ENCODE data around the gene SMCO4.
"Not testable (repeated sequence)": the region's sequence is repeated elsewhere in the genome, so short reads cannot be mapped to it uniquely, and the experiment has no call there.

SMCO4 gene

DNA sequence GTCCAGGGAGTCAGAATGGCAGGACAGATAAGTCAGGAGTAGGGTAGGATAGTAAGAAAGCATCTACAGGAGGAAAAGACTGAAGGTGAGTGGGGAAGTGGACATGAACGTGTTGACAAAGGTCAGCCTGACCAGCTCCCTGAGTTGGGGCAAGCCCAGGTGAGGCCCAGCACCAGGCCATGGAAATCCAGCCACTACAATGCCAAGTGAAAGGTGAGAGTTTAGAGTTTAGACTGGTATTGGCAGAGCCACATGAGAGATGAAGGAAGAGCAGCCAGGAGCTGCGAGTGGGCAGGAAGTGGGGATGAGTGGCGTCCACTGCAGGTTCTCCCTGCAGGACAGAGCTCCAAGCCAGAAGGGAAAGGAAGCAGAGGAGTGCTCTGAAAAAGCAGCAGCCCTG is 16.5 kb upstream of the SMCO4 start:
- DNase-seq = no peak

DNA sequence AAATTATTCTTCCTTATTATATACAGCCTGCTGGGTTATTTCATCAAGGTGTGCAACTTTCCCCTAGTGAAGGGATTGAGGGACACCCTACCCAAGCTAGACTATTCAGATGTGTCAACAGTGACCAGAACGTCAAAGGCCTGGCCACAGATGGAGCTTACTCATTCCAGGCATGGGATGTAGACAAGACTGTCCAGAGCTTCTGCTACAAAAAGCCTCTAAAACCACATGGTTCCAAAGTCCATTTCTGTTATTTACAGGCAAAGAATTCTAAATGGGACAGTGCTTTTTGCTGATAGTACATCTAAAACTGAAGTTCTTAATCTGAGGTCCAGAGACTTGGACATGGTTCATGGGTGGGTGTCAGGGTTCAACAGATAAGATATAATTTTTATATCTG is 9.7 kb upstream of the SMCO4 start:
- no peak for DNase-seq

DNA sequence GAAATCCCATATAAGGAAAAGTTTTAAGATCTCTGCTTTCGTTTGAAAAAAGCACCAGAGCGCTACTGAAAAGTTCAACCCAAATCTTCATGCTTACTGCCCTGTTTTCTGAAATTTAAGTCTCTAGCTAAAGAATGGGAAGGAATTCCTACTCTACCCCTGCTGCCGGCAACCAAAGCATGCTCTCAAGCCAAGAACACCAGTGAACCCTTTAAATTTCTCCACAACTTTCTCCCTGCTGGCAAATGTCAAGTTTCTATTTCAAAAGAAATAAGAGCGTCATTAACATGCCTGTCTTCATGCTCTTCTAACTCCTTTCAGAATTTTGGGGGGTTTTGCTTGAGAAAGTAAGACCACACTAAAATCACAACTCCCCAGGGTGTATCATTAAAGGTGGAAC is 6.8 kb upstream of the SMCO4 start:
- no peak for DNase-seq

DNA sequence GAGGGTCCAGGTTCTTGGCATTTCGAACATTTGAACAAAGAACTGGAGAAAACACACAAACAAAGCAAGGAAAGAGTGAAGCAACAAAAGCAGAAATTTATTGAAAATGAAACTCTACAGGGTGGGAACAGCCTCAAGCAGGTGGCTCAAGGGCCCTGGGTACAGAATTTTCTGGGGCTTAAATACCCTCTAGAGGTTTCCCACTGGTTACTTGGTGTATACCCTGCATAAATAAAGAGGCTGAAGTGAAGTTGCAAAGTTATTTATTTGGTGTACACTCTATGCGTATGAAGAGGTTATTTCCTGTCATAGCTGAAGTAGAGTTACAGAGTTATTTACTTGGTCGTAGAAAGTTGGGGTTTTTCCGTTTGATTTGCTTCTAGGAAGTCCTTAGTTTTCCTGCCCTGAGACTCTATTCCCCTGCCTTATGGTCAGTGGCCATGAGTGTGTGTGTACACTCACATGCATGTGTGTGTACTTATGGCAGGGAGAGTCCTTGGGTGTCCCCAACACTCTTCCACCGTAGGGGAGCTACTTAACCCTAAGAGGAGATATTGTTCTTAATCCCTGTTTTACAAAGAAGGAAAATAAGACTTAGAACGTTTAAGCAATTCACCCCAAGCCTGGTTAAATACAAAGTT is 5.6 kb upstream of the SMCO4 start:
- DNase-seq = no peak

DNA sequence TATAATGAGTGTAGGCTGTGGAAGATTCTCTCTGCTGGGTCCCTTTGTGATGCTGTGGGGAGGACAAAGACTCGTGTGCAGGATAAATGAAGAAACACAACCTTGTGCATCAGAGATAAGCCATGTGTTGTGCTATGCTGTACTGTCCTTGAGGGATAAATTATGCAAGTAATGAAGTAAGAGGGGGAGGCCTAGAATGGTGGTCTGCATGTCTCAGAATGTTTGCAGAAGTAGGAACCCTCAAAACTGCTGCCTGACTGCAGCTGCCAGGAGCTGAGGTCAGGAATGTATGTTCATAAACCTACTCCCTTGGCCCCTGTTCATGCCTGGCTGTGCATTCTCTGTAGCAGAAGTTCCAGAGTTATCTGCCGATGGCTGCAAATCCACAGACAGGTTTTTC is 4.6 kb upstream of the SMCO4 start:
- DNase-seq = no peak

DNA sequence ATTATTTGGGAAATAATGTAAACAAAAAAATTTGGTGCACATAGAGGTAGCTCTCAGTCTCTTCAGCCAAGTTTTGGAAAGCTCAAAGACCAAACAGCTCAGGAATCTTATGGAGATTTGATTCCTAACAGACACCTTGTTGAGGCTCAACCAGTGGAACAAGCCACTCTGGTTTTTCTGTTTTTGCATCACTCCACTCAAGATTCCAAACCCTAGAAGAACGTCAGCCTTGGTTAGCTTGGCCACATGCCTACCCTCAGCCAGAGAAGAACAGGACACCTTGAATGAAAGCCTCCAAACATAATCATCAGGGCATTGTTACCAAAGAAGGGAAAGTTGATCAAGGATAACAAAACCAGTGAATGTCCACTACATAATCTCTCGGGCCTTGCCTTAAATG is 3.8 kb upstream of the SMCO4 start:
- DNase-seq = no peak

DNA sequence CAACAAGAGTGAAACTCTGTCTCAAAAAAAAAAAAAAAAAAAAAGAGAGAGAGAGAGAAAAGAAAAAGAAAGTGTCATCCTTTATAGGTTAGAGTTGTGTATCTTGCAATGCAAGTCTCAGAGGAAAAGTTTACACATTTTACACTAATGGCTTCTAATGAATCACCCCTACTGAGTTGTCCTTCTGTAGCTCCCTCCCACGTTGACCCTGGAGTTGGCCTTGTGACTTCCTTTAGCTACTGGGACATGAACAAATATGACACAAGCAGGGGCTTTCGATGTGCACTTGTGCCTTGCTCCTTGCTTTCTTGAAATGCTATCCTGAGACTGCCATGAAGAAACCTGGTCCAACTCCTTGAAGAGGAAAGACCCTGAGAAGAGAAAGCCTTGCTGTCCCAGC is 2.4 kb upstream of the SMCO4 start:
- no peak for DNase-seq

DNA sequence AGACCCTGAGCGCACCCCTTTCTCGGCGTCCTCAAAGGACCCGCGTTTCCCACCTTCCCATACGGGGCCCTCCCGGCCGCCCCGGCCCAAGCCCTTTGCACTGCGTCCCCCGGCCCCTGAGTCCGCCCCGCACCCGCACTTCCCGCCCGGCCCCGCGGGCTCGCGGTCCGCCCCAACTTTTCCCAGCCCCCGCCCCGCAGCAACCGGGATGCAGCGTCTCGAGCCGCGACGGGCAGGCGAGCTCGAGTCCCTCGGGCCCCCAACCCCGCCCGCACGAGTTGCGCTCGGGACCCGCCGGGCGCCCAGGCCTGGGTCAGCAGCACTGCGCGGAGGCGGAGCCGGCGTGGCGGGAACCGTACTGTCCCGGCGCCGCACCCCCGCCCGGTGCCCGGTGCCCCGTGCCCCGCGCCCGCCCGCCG is 371 bp downstream of the SMCO4 start:
- DNase-seq = no peak

DNA sequence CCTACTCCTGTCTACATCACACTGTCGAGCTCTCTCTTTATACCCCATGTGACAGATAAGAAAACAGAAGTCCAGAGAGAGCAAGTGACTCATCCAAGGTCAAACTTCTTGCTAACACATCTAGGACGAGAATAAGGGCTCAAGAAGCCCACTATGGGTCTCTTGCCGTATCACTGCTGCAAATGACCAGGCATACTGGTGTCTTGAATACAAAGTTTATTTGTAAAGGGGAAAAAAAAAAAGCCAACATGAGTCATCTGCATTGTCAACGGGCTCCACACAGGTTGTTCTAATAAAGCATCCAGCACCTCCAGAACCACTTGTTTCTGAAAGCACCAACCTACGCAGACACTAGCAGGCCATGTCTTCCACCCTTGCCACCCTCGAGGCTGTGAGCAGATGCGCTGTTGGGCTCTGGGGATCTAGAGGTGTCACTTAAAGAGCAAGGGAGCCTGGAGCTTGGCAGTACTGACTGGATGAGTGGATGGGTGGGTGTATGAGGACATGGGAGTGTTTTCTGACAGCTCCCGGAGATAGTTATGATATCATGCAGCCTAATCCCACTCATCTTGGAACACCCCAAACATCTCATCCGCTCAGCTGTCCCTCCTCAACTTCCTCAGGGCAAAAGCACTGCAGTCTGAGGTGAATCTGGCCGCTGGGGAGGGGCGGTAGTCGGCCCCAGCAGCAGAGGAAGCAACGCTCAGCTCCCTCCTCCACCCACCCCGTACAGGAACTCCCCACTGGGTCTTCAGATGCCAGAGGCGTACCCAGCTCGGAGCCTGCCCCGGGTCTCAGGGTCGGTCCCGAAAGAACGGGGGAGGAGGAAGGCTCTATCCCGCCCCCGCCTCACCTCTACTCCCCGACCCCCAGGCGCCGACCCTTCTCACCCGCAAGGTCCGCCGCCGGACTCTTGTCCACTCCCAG is 1.0 kb downstream of the SMCO4 start:
- peak; percentile 1 for DNase-seq

DNA sequence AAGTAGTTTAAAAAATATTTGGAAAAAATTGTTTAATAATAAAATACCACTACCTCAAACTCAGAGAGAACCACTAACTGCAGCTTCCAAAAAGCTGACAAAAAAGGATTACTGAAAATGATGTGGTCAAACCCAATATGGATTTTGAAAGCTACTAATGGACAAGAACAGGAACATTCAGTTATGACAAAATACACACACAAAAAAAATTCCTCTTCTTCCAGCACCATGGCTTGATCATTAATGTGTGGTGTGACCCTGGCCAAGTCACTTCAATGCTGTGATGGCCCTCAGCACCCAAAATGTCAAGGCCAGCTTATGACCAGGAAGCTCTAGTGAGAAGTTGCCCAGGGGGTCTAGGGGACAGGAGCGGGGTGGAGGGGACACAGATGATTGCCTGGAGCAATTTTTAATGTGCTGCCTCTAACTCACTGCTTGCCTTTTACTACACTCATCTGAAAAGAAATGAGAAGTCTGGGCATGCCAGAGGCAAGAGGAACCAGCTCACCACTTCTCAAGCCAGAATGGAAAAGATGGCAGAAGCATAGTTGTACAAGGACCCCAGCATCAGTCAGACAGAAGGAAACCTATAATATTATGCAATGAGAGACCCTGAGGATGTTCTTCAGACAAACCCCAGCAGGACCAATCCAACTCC is 2.2 kb downstream of the SMCO4 start:
- no peak for DNase-seq

DNA sequence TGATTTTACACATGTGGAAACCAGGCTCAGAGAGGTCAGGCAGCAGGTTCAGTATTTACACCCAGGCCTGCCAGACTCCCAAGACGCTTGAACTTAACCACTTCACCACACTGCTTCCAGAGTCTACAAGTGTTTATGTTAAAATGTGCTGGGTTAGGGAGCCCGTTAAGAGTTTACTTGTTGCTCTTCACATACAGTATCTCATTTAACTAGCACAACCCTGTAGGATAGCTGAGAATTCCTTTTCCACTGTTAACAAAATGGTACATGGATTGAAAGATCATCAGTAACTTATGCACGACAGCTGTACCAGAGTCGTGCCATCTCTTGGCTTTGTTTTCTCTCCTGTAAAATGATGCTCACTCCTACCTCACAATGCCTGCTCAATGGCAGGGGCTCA is 2.9 kb downstream of the SMCO4 start:
- DNase-seq = no peak

DNA sequence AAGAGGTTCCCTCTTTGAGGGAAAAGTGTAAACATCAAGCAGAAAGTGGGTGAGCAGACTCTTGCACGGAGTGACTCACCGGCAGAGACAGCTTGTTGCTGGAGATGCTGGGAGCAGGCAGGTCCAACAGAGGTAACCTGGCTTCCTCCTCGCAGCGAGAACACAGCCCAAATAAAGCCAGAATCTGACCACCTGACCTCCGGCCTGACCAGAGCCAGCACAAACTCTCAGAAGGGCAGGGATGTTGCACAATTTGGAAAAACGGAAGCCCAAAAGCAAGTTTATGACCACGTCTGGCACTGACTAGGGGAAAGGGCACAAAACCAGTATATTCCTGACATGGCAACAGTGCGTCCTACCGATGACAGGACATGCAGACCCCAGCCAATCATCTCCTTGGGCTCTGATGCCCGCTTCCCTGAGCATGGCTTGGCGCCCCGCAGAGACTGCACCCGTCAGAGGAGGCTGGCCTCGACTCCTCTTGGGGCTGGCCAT is 5.4 kb downstream of the SMCO4 start:
- DNase-seq = no peak

DNA sequence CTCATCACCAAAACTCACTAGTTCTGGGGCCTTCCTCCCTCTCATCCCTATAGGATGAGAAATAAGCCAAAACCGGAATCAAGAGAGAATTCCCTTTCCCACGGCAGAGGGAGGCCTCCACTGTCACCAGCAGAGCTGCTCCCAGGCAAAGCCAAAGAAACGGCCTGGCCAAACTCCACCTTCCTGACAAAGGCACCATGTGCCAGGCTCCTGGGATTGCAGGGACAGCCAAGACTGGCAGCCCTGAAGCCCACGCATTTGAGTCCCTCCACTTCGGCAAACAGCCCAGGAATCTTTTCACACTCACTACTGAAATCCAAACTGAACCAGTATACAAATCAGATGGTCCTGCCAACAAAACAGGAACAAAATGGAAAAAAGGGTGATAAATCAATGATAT is 6.1 kb downstream of the SMCO4 start:
- DNase-seq = no peak

DNA sequence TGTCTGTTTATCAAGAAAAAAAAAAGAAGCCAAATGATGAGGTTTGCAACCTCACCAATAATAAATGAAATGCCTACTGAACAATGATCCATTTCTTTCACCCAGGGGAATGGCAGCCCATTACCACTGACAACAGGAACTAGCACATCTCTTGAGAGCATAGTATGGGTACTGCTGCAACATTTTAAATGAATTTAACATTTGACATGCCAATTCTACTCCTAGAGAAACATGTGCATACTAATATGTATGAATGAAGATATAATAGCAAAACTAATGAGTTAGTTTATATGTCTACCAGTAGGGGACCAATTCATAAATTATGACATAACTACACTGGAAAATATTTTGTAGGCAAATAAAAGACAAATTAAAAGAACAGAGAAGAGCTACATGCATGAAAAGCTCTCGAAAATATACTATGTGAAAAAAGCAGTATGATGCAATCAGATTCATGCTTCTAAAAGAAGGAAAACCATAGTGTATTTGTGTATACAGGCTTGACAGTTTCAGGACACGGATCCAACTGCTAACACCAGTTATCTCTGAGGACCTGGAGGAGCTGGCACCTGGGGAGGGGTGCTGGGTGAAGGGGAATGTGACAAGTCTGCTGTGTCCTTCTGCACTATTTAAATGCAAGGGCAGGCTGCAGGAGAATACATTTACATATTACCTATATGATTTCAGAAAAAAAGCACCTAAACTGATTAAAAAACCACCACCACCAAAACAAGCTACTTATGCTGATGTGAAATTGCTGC is 6.9 kb downstream of the SMCO4 start:
- no peak for DNase-seq

DNA sequence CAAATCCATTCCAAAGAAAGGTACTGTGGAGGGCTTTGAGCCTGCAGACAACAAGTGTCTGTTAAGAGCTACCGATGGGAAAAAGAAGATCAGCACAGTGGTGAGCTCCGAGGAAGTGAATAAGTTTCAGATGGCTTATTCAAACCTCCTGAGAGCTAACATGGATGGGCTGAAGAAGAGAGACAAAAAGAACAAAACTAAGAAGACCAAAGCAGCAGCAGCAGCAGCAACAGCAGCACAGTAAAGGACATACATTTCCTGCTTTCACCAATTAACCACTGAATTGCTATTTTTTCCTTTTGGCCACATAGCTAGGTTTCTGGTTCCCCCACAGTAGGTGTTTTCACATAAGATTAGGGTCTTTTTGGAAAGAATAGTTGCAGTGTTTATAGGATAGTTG is 7.6 kb downstream of the SMCO4 start:
- not testable (repeated sequence) for DNase-seq

DNA sequence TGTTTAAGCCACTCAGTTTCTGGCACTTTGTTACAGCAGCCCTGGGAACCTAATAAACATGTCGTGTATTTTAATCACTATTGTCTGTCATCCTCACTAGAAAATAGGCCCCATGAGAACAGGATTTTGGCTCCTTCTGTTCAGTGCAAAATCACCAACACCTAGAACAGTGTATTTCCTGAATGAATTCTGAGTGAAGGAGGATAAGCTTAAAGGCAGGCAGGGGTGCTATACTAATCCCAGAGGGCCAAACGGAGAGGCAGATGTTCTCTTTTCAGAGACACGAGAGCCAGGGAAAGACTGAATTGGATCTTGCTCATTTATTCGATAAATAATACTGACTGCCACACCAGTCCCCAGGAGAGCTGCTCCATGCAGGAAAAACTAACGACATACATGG is 10.4 kb downstream of the SMCO4 start:
- no peak for DNase-seq

DNA sequence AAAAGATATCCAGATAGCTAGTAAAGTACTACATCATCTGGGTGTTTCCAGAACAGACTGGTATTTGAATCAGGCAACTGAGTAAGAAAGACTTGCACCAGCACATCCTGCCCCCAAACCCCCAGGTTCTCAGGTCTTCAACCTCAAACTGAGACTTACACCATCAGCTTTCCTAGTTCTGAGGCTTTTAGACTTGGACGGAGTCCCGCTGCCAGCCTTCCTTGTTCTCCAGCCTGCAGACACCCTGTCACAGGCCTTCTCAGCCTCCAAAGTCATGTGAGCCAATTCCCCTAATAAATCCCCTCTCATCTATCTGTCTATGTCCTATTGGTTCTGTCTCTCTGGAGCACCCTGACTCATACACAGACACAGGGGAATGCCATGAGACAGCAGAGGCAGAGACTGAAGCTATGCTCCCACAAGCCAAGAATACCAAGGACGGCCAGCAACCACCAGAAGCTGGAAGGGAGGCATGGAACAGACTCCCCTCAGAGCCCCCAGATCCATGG is 10.9 kb downstream of the SMCO4 start:
- no peak for DNase-seq

DNA sequence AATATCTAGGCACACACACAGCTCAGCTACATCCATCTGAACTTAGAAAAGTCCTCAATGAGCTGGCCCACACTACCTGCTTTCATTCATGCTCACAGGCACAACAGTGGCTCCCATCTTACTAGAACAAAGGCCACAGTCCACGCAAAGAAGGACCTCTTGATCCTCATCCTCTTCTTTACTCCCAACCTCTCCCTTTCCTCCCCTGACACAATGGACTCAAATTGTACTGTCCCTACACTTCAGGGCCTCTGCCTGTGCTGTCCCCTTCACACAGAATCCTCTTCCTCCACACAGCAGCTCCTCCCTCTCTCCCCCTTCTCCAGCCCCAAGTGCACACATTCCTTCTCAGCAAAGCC is 12.7 kb downstream of the SMCO4 start:
- no peak for DNase-seq

DNA sequence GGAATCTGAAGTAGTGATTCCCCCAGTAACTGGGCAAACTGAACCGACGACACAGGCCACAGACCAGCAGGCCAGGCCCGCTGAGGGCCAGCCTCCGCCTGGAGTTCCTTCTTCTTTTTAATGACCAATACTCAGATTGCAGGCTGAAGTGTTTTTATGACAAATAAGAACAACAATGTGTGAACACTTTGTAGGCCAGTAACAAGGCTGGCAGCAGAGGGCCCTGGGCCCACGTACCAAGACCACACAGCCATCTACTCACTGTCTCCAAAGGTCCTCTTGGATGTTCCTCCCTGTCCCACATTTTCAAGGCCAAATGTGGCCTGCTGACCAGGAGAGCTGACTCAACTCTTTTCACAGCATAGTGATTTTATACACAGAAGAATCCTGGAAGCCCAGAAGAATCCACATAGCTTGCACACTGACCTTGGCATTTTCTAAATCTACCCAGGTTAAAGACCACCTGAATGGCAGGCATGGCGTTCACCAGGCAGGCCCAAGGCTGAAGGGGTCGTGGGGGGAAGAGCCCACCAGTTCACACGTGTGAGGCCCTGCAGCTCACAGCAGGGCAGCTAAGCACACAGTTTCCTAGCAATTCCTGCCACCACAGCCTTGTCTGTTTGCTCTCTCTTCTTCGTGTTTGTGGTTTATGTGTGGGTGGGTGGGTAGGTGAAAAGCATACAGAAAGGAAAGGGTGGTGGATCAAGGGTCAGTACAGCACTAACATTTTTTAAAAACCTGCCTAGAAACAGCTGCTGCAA is 13.3 kb downstream of the SMCO4 start:
- DNase-seq = no peak

DNA sequence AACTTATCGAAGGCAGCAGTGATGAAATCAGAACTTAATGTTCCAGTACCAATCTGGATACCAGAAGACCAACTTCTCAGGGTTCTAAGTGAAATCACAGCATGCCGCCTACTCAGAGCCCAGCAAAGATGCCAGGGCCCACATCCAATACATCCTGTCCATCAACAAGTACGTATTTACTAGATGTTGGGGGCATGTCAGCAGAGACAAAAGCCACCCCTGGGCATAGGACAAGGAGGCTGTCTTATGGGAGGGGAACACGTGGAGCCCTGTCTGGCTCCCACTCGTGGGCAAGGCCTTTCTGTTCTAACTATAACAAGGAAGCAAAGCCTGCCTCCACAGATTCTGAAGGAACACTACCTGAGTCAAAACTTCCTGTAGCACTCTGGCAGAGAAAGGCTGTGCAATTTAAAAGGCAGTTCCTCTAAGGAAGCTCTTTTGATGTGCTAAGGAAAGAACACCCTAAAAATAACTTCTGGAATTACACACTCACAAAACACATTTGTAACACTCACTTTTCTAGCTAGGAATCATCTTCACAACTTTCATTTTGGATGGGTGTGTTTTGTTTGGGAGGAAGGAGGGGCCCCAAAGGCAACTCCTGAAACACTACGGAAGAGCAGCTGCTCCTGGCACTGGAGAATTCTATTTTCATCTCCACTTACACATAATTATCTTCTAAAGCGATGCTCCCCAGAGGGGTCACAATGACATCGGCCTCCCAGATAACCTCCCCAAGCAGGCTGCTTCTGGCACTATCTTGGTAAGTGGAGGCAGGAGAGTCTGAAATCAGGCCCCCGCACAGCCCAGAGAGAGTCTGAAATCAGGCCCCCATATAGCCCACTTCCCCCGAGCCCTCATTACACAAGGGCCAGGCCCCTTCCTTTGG is 14.2 kb downstream of the SMCO4 start:
- no peak for DNase-seq

DNA sequence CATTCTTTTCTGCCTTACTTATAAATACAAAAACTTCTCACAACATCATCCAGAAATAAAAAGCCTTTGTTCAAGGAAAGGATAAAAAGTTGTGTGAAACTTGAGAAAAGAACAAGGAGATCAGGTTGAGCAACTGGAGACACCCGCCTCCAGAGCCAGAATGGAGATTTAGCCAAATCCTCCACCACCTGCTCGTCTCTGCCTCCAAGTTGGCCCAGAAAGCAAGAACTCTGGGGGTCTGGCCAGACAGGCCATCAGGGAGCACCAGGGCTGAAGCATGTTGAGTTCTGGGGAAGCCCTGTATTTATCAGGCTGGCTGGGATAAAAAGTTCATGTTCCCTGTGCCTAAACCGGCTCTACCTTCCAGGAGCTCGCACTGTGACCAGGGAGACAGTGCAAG is 14.9 kb downstream of the SMCO4 start:
- no peak for DNase-seq
